Heart left ventricle (tissue), 16 donors: ENCODE measurements around the gene TSPAN13. TPM values are rescaled to one million over a fixed set of nuclear protein-coding genes. Genes with fewer than 3 reads are reported as not detected.

Source experiments
- ATAC-seq, 4 donors: fragments of 200-7000 bp; cut with Tn5 transposase; one replicate each; pipeline ENCODE4 v1.9.1; 2020 to 2022; ENCODE audit warnings: moderate library complexity in 4 of 4, mild to moderate bottlenecking in 3 of 4, moderate number of reproducible peaks in 1 of 4
- DNase-seq, 5 donors: peaks; one replicate each; pipeline ENCODE4 v3.0.0-alpha.2; 2020
- H3K27ac ChIP-seq, 12 donors: fragments of 200-600 bp; sonication (generic) in 4 of 12; one replicate each; pipeline versions ENCODE4 v1.5.0 to v1.8.0; 2016 to 2022; ENCODE audit warnings: mild to moderate bottlenecking in 2 of 12
- H3K27me3 ChIP-seq, 9 donors: fragments of 200-600 bp; sonication (generic) in 2 of 9; one replicate each; pipeline versions ENCODE4 v1.5.1 to v1.8.0; 2016 to 2022; ENCODE audit warnings: mild to moderate bottlenecking in 3 of 9
- H3K36me3 ChIP-seq, 9 donors: fragments of 200-600 bp; sonication (generic) in 2 of 9; one replicate each; pipeline versions ENCODE4 v1.5.0 to v1.8.0; 2018 to 2022; ENCODE audit warnings: mild to moderate bottlenecking in 2 of 9
- H3K4me1 ChIP-seq, 12 donors: fragments of 200-600 bp; sonication (generic) in 4 of 12; one replicate each; pipeline versions ENCODE4 v1.5.0 to v1.8.0; 2016 to 2022; ENCODE audit warnings: mild to moderate bottlenecking in 3 of 12
- H3K4me3 ChIP-seq, 12 donors: fragments of 200-600 bp; sonication (generic) in 4 of 12; one replicate each; pipeline versions ENCODE4 v1.5.0 to v1.8.0; 2017 to 2022; ENCODE audit warnings: mild to moderate bottlenecking in 9 of 12, moderate library complexity in 4 of 12
- H3K9me3 ChIP-seq, 12 donors: fragments of 200-600 bp; sonication (generic) in 4 of 12; one replicate each; pipeline versions ENCODE4 v1.5.0 to v1.8.0; 2016 to 2022; ENCODE audit warnings: mild to moderate bottlenecking in 1 of 12
- CTCF ChIP-seq, 12 donors: fragments of 200-600 bp; sonication (generic) in 4 of 12; IDR thresholded peaks; one replicate each; pipeline versions ENCODE4 v1.5.0 to v1.8.0; 2018 to 2022; ENCODE audit warnings: antibody characterized with exemption in 12 of 12, mild to moderate bottlenecking in 5 of 12
- POLR2A ChIP-seq, 2 donors: fragments of 450-650 bp; IDR thresholded peaks; one replicate each; pipeline ENCODE4 v1.6.1; 2017; ENCODE audit warnings: antibody characterized with exemption in 2 of 2, mild to moderate bottlenecking in 2 of 2, moderate library complexity in 2 of 2
- WGBS, 4 donors: extraction: QIAGEN DNeasy Blood & Tissue Kit in 2 of 4; methylation state at CpG; one replicate each; pipeline versions ENCODE4 v1.1.5 to v1.1.7; 2013 to 2018; 5-methylcytosine and 5-hydroxymethylcytosine counted together
- intact Hi-C, 10 donors: fragments of 100-400 bp; cut with DNase I; formaldehyde crosslinking; loops; one replicate each; pipeline versions ENCODE4 v1.11.1 to v1.14.2; 2022
- polyA plus RNA-seq, 2 donors: library from polyadenylated mRNA; stranded (reverse); fragments of 200-250 nt; gene quantifications; one replicate each; pipeline ENCODE4 v1.2.3, GENCODE V29; 2013
- total RNA-seq, 9 donors: library from RNA; depleted of rRNA in 2 of 9; stranded (reverse); fragments of >200 nt in 2 of 9; fragmentation: NEBNext Ultra II Directional in 3 of 9; extraction: Animal tissue kit (Norgen Biotek cat#: 25700) in 3 of 9; gene quantifications; one replicate each; pipeline versions ENCODE4 v1.1.0 to v1.2.4, GENCODE V29; 2016 to 2023
- donor health status: ischemic (EF 13 %, LVEDD 7.1; RV severe dilation, severe dysfunction).
- donor health status: healthy with polysubstance abuse.
- donor health status: DM: no; HTN: yes; CAD: no.
- donor health status: DM: no; HTN: no; CAD: no.
- donor health status: ischemic (EF 25% LVEDD 6.9; RV normal size, moderate dysfunction).
- donor health status: ischemic (EF 25% LVEDD 5.7; RV mildly dilated, moderate dysfunction).
- donor health status: healthy.
- donor health status: DM: yes; HTN: yes; CAD: no.
- donor health status: ischemic (EF 35%, LVEDD 5.7; RV mildly dilated, moderate dysfunction).
- donor health status: nonischemic (EF 11% LVEDD 7.7; RV severe dilation, severe dysfunction).
- donor health status: DM: yes; HTN: yes; CAD: no.
- donor health status: PGD.
- donor health status: ischemic (EF 29% LVEDD 5.4; RV normal size, mild dysfunction).
- donor health status: nonischemic (EF 23%, LVEDD 6.1; RV moderate dilation, normal function).

The TSPAN13 gene
- total and polyA plus RNA-seq, 11 donors, result 7.4 to 39.5 (median 14.8) TPM

GRCh38 chr7:16801579-16801978 lies 48.0 kb downstream of the TSPAN13 start:
- ATAC-seq, result no peak
- Histone ChIP-seq H3K36me3 (no peaks in the 10 kb centered on the region), H3K27ac (no peak overlapping the region), H3K27me3 (no peaks in the 10 kb centered on the region), H3K4me1 (no peaks in the 10 kb centered on the region), H3K9me3 (no peaks in the 10 kb centered on the region), H3K4me3 (no peak overlapping the region)
- 90 to 95% (median 93%) methylated on average over 4 of the region's 4 CpGs for WGBS, 4 donors
- TF ChIP-seq CTCF (IDR thresholded peaks at IDR 0.05) (no peak), POLR2A (IDR thresholded peaks at IDR 0.05) (no peak)
- DNase-seq, result no peak
- intact Hi-C loops, result loop anchor here in 6 of 10 donors (2.0 to 10.0 kb wide), 4 partner anchors 113 to 117 kb away; no protein-coding TSS in a partner anchor

- intact Hi-C loops, result loop anchor here in 4 of 10 donors (5.0 to 10.0 kb wide), 2 partner anchors 112 to 114 kb away; no protein-coding TSS in a partner anchor
- no peak overlapping the region for H3K27ac ChIP-seq
- no peak for DNase-seq
Measured at GRCh38 chr7:16803125-16803524, 49.6 kb downstream of the TSPAN13 start.

GRCh38 chr7:16803881-16804673 lies 50.5 kb downstream of the TSPAN13 start:
- intact Hi-C loops, result loop anchor here in 4 of 10 donors (5.0 to 10.0 kb wide), 2 partner anchors 111 to 113 kb away; no protein-coding TSS in a partner anchor
- WGBS, 4 donors, result 89 to 93% (median 93%) methylated on average over 7 of the region's 7 CpGs
- H3K27ac ChIP-seq, result no peak overlapping the region
- no peak for TF ChIP-seq CTCF (IDR thresholded peaks at IDR 0.05)
- no peak for TF ChIP-seq POLR2A (IDR thresholded peaks at IDR 0.05)
- H3K4me3 ChIP-seq, result no peak overlapping the region
- ATAC-seq (no peak), DNase-seq (no peak)
- H3K36me3 ChIP-seq, result no peaks in the 10 kb centered on the region
- H3K27me3 ChIP-seq, result no peaks in the 10 kb centered on the region
- no peaks in the 10 kb centered on the region for H3K4me1 ChIP-seq
- no peaks in the 10 kb centered on the region for H3K9me3 ChIP-seq

More at GRCh38 chr7:16803125-16803524, 49.6 kb downstream of the TSPAN13 start:
- Histone ChIP-seq H3K4me1 (no peaks in the 10 kb centered on the region), H3K36me3 (no peaks in the 10 kb centered on the region), H3K4me3 (no peak overlapping the region), H3K9me3 (no peaks in the 10 kb centered on the region), H3K27me3 (no peaks in the 10 kb centered on the region)
- TF ChIP-seq CTCF (IDR thresholded peaks at IDR 0.05) (no peak), POLR2A (IDR thresholded peaks at IDR 0.05) (no peak)
- ATAC-seq, result no peak
- 81 to 89% (median 86%) methylated on average over 4 of the region's 4 CpGs for WGBS, 4 donors

GRCh38 chr7:16804674-16805439 lies 51.3 kb downstream of the TSPAN13 start, which contains the start of gene AGR2:
AGR2 (minus strand) TSS chr7:16804999; CDS start chr7:16801796, 3,203 bp downstream.
- H3K27ac ChIP-seq, result no peak within 1 kb of the TSS
- WGBS, 4 donors, result 81 to 85% (median 83%) methylated on average over 13 of the region's 13 CpGs
- no peaks in the 10 kb centered on the region for H3K9me3 ChIP-seq
- no peaks in the 10 kb centered on the region for H3K36me3 ChIP-seq
- H3K4me3 ChIP-seq, result no peak within 1 kb of the TSS
- no peaks in the 10 kb centered on the region for H3K27me3 ChIP-seq
- ATAC-seq (no peak), DNase-seq (no peak)
- intact Hi-C loops, result loop anchor here in 5 of 10 donors (5.0 to 10.0 kb wide), 2 partner anchors 110 to 112 kb away; no protein-coding TSS in a partner anchor
- TF ChIP-seq POLR2A (IDR thresholded peaks at IDR 0.05), result no peak
- no peak for TF ChIP-seq CTCF (IDR thresholded peaks at IDR 0.05)
- H3K4me1 ChIP-seq, result no peaks in the 10 kb centered on the region
